GM12878 (cell line): ENCODE results near the gene ATF6. TPM values are rescaled to one million over a fixed set of nuclear protein-coding genes. Genes with fewer than 3 reads are reported as not detected.

ENCODE experiments used
- BRCA1 ChIP-seq: IDR thresholded peaks from 2 replicates; pipeline ENCODE4 v1.6.1; 2011; ENCODE audit warnings: low read depth, low read length, improper control_type of control experiment
- CBFB ChIP-seq: IDR thresholded peaks from 2 replicates; pipeline ENCODE4 v1.6.1; 2016; ENCODE audit warnings: antibody characterized with exemption, low read depth
- CHD4 ChIP-seq: fragments of 200-600 bp; sonication (generic); IDR thresholded peaks from 2 replicates; pipeline ENCODE4 v1.6.1; 2016; ENCODE audit warnings: mild to moderate bottlenecking
- CREM ChIP-seq: IDR thresholded peaks from 2 replicates; pipeline ENCODE4 v1.6.1; 2014; ENCODE audit warnings: antibody characterized with exemption, low read depth
- CUX1 ChIP-seq: IDR thresholded peaks from 2 replicates; pipeline ENCODE4 v1.6.1; 2012; ENCODE audit warnings: improper control_type of control experiment, low read depth, low read length; ENCODE audit not compliant: insufficient replicate concordance
- FOXM1 ChIP-seq: IDR thresholded peaks from 2 replicates; pipeline ENCODE4 v1.6.1; 2012; ENCODE audit warnings: low read depth, mild to moderate bottlenecking, inconsistent platforms, low read length, moderate library complexity
- IRF5 ChIP-seq: fragments of 450-650 bp; IDR thresholded peaks from 2 replicates; pipeline ENCODE4 v1.6.1; 2017; ENCODE audit warnings: borderline replicate concordance
- JUND ChIP-seq: IDR thresholded peaks from 2 replicates; pipeline ENCODE4 v1.6.1; 2012; ENCODE audit warnings: low read depth, mild to moderate bottlenecking, low read length, improper control_type of control experiment, moderate library complexity
- KDM1A ChIP-seq: fragments of 200-600 bp; sonication (generic); IDR thresholded peaks from 2 replicates; pipeline ENCODE4 v1.6.1; 2016; ENCODE audit warnings: borderline replicate concordance
- MAX ChIP-seq: IDR thresholded peaks from 2 replicates; pipeline ENCODE4 v1.6.1; 2012; ENCODE audit warnings: low read depth, low read length, improper control_type of control experiment
- NR2C2 ChIP-seq: IDR thresholded peaks from 2 replicates; pipeline ENCODE4 v1.6.1; 2011; ENCODE audit warnings: borderline replicate concordance, low read depth; ENCODE audit not compliant: control insufficient read depth, insufficient read length
- PAX8 ChIP-seq: fragments of 450-650 bp; IDR thresholded peaks from 2 replicates; pipeline ENCODE4 v1.6.1; 2017; ENCODE audit warnings: mild to moderate bottlenecking, moderate library complexity
- POLR2AphosphoS2 ChIP-seq: IDR thresholded peaks from 2 replicates; pipeline ENCODE4 v1.6.1; 2011; ENCODE audit warnings: low read depth, mild to moderate bottlenecking, low read length, improper control_type of control experiment, moderate library complexity
- POLR2AphosphoS5 ChIP-seq: IDR thresholded peaks from 2 replicates; pipeline ENCODE4 v1.6.1; 2011; ENCODE audit warnings: mild to moderate bottlenecking, low read length, inconsistent platforms
- RBBP5 ChIP-seq: fragments of 200-600 bp; sonication (generic); conservative IDR thresholded peaks from 2 replicates; pipeline ENCODE4 v1.6.1; 2016
- RCOR1 ChIP-seq: conservative IDR thresholded peaks from 2 replicates; pipeline ENCODE4 v1.6.1; 2012; ENCODE audit warnings: low read depth, low read length, improper control_type of control experiment
- RELA ChIP-seq: fragments of 450-650 bp; IDR thresholded peaks from 2 replicates; pipeline ENCODE4 v1.8.0; 2014; ENCODE audit warnings: borderline replicate concordance; ENCODE audit not compliant: partially characterized antibody
- RFX5 ChIP-seq: IDR thresholded peaks from 2 replicates; pipeline ENCODE4 v1.6.1; 2011; ENCODE audit warnings: low read depth, low read length, improper control_type of control experiment
- SP1 ChIP-seq: IDR thresholded peaks from one replicate; pipeline ENCODE4 v1.6.1; 2011; ENCODE audit warnings: low read depth, low read length
- STAT1 ChIP-seq: fragments of 450-650 bp; conservative IDR thresholded peaks from 2 replicates; pipeline ENCODE4 v1.6.1; 2014; ENCODE audit warnings: antibody characterized with exemption, mild to moderate bottlenecking
- TARDBP ChIP-seq: IDR thresholded peaks from 2 replicates; pipeline ENCODE4 v1.6.1; 2016; ENCODE audit warnings: borderline replicate concordance
- ZBTB33 ChIP-seq: fragments of 450-650 bp; IDR thresholded peaks from 2 replicates; pipeline ENCODE4 v1.6.1; 2017; ENCODE audit warnings: mild to moderate bottlenecking
- ZNF217 ChIP-seq: fragments of 450-650 bp; IDR thresholded peaks from 2 replicates; pipeline ENCODE4 v1.6.1; 2017; ENCODE audit warnings: antibody characterized with exemption, mild to moderate bottlenecking
- ZSCAN29 ChIP-seq: fragments of 450-650 bp; IDR thresholded peaks from 2 replicates; pipeline ENCODE4 v1.6.1; 2017; ENCODE audit warnings: mild to moderate bottlenecking, moderate library complexity
- polyA plus RNA-seq, 11 experiments: library from polyadenylated mRNA; depleted of rRNA in 4 of 11; unstranded in 6 of 11; stranded (reverse) in 5 of 11; fragments of >200 nt; fragmentation: Nextera tagmentation in 4 of 11; fragmentation: Illumina TruSeq in 1 of 11; extraction: Ambion mirVana in 4 of 11; extraction: Trizol in 1 of 11; gene quantifications; 1 replicate in 1 of 11; 2 replicates in 10 of 11; pipeline versions ENCODE4 v1.2.1 to v1.2.3, GENCODE V29; 2011 to 2016; ENCODE audit warnings: inconsistent platforms in 2 of 11, missing spikeins in 2 of 11, low read depth in 1 of 11
- total RNA-seq, 4 experiments: library from RNA; depleted of rRNA in 3 of 4; stranded (reverse); fragments of >200 nt in 3 of 4; fragmentation: Illumina TruSeq in 1 of 4; extraction: Trizol in 1 of 4; gene quantifications; 2 replicates each; pipeline versions ENCODE4 v1.2.1 to v1.2.3, GENCODE V29; 2013 to 2021

Gene ATF6
- total and polyA plus RNA-seq, 10 of the 15 experiments (the other 5 are each of a cell fraction or from before 2014, with no cell fraction given), result 7.8 to 24.3 (median 14.7) TPM

GRCh38 chr1:161766102-161766981 is at the start of gene ATF6 (continued):
- no peak for TF ChIP-seq MAX
- 0 out of 2 replicates have a peak, but pooled peaks have one; percentile 20 for TF ChIP-seq TARDBP
- no peak for TF ChIP-seq RBBP5
- TF ChIP-seq STAT1, result peak; percentile 77
- peak; percentile 82 for TF ChIP-seq FOXM1
- TF ChIP-seq JUND, result no peak
- 0 out of 2 replicates have a peak, but pooled peaks have one; percentile 52 for TF ChIP-seq ZNF217
- no peak for TF ChIP-seq CUX1
- TF ChIP-seq POLR2AphosphoS2, result no peak
- TF ChIP-seq CBFB, result peak; percentile 98
- TF ChIP-seq ZSCAN29, result peak; percentile 89
- TF ChIP-seq CHD4, result no peak
- peak; percentile 97 for TF ChIP-seq CREM
- no peak for TF ChIP-seq KDM1A
- TF ChIP-seq IRF5, result no peak
- no peak for TF ChIP-seq BRCA1
- no peak for TF ChIP-seq RCOR1
- TF ChIP-seq PAX8, result no peak
- TF ChIP-seq POLR2AphosphoS5, result peak; percentile 88
- peak; percentile 76 for TF ChIP-seq SP1
- no peak for TF ChIP-seq NR2C2
- TF ChIP-seq RFX5, result no peak
- peak; percentile 28 for TF ChIP-seq RELA
- no peak for TF ChIP-seq ZBTB33
